HCEC 1CT (cell line): Measurements from ENCODE around the gene PGF.

ENCODE experiments used
- DNase-seq: peaks from one replicate; pipeline ENCODE4 v3.0.0-alpha.2; 2017

PGF gene

GRCh38 chr14:74891870-74892269 is 63.5 kb downstream of the PGF start:
- peak; percentile 54 for DNase-seq
